Neural crest cell (in vitro differentiated cells): ENCODE measurements around the gene DLL4. TPM values are rescaled to one million over a fixed set of nuclear protein-coding genes. Genes with fewer than 3 reads are reported as not detected.

ENCODE experiments used
- DNase-seq: peaks from one replicate; pipeline ENCODE4 v3.0.0; 2021; ENCODE audit warnings: low read depth, mixed read lengths, low spot score
- H3K27ac Mint-ChIP-seq: one replicate; pipeline ENCODE4 v1.8.0; 2021; ENCODE audit warnings: mild to moderate bottlenecking, mixed read lengths; ENCODE audit not compliant: unreplicated experiment
- H3K27me3 Mint-ChIP-seq: 2 replicates; pipeline ENCODE4 v1.8.0; 2021; ENCODE audit warnings: low read depth, mild to moderate bottlenecking, mixed read lengths
- H3K36me3 Mint-ChIP-seq: 2 replicates; pipeline ENCODE4 v1.8.0; 2021; ENCODE audit warnings: low read depth, mild to moderate bottlenecking, mixed read lengths
- H3K4me1 Mint-ChIP-seq: 2 replicates; pipeline ENCODE4 v1.8.0; 2021; ENCODE audit warnings: mixed read lengths
- H3K4me3 Mint-ChIP-seq: one replicate; pipeline ENCODE4 v1.8.0; 2021; ENCODE audit warnings: mild to moderate bottlenecking, mixed read lengths
- H3K9me3 Mint-ChIP-seq: 2 replicates; pipeline ENCODE4 v1.8.0; 2021; ENCODE audit warnings: mixed read lengths
- total RNA-seq: library from RNA; stranded (reverse); gene quantifications from 2 replicates; pipeline ENCODE4 v1.2.1, GENCODE V29; 2021
- TF ChIP-seq, protein P1 (sequence below): fragments of 200-600 bp; sonication (generic); conservative IDR thresholded peaks from 2 replicates; pipeline ENCODE4 v1.5.0; 2021; ENCODE audit warnings: antibody characterized with exemption, mild to moderate bottlenecking

DLL4 gene
- total RNA-seq, 1 donor from 2014 or later: 1.7 TPM

DNA sequence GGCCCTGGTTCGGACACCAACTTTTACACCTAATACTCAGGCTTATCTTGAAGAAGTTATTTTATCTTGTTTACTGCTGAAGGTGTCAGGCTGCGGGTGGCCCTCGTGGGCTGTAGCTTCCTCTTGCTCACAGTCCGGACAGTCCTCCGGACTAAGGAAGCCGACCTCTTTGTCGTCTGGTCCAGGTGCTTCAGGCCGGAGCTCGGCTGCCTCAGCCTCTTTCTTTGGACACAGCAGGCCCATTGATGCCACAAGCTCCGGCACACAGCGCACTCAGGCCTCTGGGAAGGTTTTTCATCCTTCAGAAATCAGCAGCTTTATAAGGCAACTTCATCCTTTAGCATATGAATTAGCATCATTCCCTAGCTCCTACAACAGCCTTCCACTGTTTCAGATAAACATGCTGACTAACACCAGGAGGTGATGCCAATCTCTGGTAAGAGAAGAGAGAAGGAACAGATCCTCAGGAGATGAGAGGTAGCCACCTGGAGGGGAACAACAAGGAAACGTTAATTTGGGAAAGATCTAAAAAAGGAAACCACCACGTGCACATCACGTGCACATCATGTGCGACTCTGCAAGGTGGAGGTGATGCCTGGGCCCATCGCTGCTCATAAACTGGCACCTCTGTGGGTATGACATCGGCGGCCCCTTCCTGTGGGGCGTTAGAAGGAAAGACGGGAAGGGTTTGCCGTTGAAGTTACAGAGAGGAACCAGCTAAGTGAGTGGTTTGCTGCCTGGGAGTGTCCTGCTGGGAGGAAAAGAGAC is 19.8 kb downstream of the DLL4 start:
- DNase-seq: no peak
- H3K27me3 Mint-ChIP-seq: peaks cover 10% of the 10 kb centered on the region
- peak overlapping the region; percentile 54 for H3K4me3 Mint-ChIP-seq
- H3K9me3 Mint-ChIP-seq: no peaks in the 10 kb centered on the region
- TF ChIP-seq, protein P1, sequence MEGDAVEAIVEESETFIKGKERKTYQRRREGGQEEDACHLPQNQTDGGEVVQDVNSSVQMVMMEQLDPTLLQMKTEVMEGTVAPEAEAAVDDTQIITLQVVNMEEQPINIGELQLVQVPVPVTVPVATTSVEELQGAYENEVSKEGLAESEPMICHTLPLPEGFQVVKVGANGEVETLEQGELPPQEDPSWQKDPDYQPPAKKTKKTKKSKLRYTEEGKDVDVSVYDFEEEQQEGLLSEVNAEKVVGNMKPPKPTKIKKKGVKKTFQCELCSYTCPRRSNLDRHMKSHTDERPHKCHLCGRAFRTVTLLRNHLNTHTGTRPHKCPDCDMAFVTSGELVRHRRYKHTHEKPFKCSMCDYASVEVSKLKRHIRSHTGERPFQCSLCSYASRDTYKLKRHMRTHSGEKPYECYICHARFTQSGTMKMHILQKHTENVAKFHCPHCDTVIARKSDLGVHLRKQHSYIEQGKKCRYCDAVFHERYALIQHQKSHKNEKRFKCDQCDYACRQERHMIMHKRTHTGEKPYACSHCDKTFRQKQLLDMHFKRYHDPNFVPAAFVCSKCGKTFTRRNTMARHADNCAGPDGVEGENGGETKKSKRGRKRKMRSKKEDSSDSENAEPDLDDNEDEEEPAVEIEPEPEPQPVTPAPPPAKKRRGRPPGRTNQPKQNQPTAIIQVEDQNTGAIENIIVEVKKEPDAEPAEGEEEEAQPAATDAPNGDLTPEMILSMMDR: no peak
- H3K27ac Mint-ChIP-seq: no peak overlapping the region
- H3K36me3 Mint-ChIP-seq: no peaks in the 10 kb centered on the region
- H3K4me1 Mint-ChIP-seq: peaks cover 20% of the 10 kb centered on the region

DNA sequence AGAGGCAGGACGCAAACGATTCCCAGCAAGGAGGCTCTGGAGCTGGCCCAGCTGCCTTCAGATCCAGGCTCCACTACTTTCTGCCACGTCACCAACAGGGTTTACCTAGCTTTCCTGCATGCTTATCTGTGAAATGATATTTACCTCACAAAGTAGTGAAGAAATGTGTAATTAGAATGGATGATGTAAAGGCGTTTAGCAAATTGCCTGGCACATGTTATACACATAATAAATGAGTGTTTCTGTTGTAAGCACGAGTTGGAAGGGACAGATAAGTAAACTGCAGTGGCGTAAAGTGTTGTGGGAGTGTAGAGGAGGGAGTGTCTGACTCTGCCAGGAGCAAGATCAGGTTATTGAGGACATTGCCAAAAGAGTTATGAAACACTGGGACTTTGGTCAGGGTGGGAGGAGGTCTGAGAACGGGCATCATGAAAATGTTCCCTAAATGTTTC is 20.6 kb downstream of the DLL4 start:
- Mint-ChIP-seq H3K4me3 (peak overlapping the region; percentile 2), H3K4me1 (peaks cover 26% of the 10 kb centered on the region), H3K27me3 (peaks cover 14% of the 10 kb centered on the region), H3K36me3 (no peaks in the 10 kb centered on the region), H3K27ac (no peak overlapping the region), H3K9me3 (no peaks in the 10 kb centered on the region)
- DNase-seq: no peak
- TF ChIP-seq, protein P1: no peak

DNA sequence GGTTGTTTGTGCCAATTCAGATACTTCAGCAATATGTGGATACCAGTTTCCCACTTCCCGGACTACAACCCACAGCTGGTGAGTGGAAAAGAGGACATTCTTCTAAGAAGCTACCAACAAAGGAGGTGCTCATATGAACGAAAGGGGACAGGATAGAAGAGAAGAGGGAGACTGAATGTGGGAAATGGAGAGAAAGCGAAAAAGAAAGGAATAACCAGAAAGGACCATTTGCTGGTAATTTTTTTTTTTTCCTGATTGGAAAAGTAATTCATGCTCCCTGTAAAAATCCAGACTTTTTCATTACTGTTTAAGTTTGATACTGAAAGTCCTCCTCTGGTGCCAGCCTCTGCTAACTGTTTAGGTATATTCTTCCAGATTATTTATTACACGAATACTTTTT is 22.6 kb downstream of the DLL4 start:
- Mint-ChIP-seq H3K27ac (peak overlapping the region; percentile 28), H3K4me1 (peaks cover 26% of the 10 kb centered on the region), H3K4me3 (peak overlapping the region; percentile 94), H3K36me3 (no peaks in the 10 kb centered on the region), H3K27me3 (peaks cover 14% of the 10 kb centered on the region), H3K9me3 (no peaks in the 10 kb centered on the region)
- TF ChIP-seq, protein P1: no peak
- no peak for DNase-seq

DNA sequence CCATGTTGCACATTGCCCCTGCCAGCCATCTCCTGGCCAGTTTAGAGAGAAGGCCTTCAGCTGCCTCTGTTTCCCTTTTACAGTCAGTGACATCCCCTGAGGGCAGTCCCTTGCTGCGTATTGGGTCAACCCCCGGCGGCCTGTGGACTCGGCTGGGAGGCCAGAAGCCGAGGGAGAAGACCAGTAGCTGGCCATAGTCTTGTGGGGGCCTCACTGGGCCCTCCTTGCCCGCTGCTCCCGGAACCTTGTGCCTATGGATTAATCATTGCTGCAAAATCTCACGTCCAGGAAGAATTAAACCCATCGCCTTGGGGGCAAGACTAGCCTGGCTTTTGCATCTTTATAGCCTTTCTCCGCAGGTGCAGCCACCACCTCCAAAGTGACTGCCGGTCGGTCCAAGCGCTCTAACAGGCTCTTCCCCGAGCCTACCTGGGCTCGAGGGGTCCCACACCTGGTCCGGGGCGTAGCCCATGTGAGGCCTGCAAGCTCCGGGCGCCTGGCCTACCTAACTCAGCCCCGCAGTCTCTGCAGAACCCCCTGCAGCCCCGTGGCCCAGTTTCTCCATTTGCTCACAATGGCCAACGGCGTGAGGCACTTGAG is 23.3 kb downstream of the DLL4 start:
- H3K27me3 Mint-ChIP-seq: peaks cover 14% of the 10 kb centered on the region

DNA sequence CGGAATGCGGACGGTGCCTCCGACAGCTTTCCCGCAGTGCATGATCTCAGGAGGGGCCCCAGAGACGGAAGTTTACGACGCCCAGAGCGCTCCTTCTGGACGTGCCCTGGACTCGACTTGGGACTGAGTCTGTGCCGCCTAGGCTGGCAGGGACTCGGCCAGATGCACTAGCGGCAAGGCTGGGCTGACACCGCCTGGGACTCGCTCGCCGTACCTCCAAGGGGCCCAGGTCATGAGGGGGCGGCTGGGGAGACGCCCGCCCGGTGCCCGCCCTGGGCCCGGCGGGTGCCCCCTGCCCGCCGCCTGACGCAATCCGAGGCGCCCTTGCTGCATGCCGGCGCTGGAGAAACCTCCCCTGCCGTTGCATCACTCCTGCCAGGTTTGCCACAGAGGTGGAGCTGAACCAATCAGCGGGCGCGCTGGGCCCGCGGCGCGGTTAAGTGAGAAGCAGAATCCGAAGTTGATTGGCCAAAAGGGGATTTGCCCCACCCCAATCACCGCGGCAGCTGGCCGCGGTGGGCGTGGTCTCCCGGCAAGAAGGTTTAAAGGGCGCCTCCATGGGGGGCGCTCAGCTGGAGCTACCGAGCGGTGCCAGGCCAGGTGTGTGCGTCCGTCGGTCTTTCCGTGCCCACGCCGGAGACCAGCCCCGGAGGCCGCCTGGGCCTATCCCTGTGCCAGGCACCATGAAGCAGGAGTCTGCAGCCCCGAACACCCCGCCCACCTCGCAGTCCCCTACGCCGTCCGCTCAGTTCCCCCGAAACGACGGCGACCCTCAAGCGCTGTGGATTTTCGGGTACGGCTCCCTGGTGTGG is 24.0 kb downstream of the DLL4 start, which contains the start of gene CHAC1:
CHAC1 (plus strand) TSS at position 571 of the 812 bp plus-strand sequence; CDS start at position 684, 113 bp downstream.
- Mint-ChIP-seq H3K4me1 (peaks cover 26% of the 10 kb centered on the region), H3K27ac (peak within 1 kb of the TSS; percentile 82), H3K9me3 (no peaks in the 10 kb centered on the region), H3K27me3 (peaks cover 11% of the 10 kb centered on the region), H3K36me3 (no peaks in the 10 kb centered on the region), H3K4me3 (peak within 1 kb of the TSS; percentile 94)
- TF ChIP-seq, protein P1: peak; percentile 31
- DNase-seq: peak; percentile 87

More for the DNA sequence above, 23.3 kb downstream of the DLL4 start:
- Mint-ChIP-seq H3K36me3 (no peaks in the 10 kb centered on the region), H3K27ac (peak overlapping the region; percentile 63), H3K4me3 (peak overlapping the region; percentile 94), H3K9me3 (no peaks in the 10 kb centered on the region), H3K4me1 (peaks cover 26% of the 10 kb centered on the region)
- no peak for DNase-seq
- TF ChIP-seq, protein P1: no peak
